A549 (cell line): ENCODE measurements around the gene AMN.

Experiments used
- CBX2 ChIP-seq: fragments of 200-600 bp; sonication (generic); IDR thresholded peaks from 2 replicates; pipeline ENCODE4 v1.6.1; 2016; ENCODE audit warnings: low read depth, mild to moderate bottlenecking, borderline replicate concordance
- CTCF ChIP-seq: fragments of >200 bp; sonication (Bioruptor Twin); formaldehyde crosslinking; IDR thresholded peaks from 3 replicates; pipeline ENCODE4 v1.5.1; 2016
- HOXB5 ChIP-seq: fragments of 250-450 bp; sonication (Bioruptor Pico); IDR thresholded peaks from 2 replicates; pipeline ENCODE4 v1.5.0; 2020; ENCODE audit warnings: mild to moderate bottlenecking, moderate library complexity
- POLR2A ChIP-seq: IDR thresholded peaks from 2 replicates; pipeline ENCODE4 v1.6.1; 2012; ENCODE audit warnings: mild to moderate bottlenecking, low read length
- SMC3 ChIP-seq: fragments of >200 bp; sonication (Bioruptor Twin); formaldehyde crosslinking; IDR thresholded peaks from 3 replicates; pipeline ENCODE4 v1.6.1; 2018; ENCODE audit warnings: inconsistent platforms

GRCh38 chr14:102883554-102883953 is 38.9 kb upstream of the AMN start:
- TF ChIP-seq HOXB5 (CRISPR knock-in tag), result no peak
- TF ChIP-seq SMC3, result no peak
- no peak for TF ChIP-seq POLR2A
- TF ChIP-seq CTCF, result no peak
- no peak for TF ChIP-seq CBX2
